ENCODE measurements around the gene LRP8. TPM values are rescaled to one million over a fixed set of nuclear protein-coding genes. Genes with fewer than 3 reads are reported as not detected.
A peak's percentile ranks its signal among the peaks of the same experiment; 100 is the strongest.

Gene LRP8
- total RNA-seq, 1 experiment from 2014 or later = 69.5 TPM

DNA sequence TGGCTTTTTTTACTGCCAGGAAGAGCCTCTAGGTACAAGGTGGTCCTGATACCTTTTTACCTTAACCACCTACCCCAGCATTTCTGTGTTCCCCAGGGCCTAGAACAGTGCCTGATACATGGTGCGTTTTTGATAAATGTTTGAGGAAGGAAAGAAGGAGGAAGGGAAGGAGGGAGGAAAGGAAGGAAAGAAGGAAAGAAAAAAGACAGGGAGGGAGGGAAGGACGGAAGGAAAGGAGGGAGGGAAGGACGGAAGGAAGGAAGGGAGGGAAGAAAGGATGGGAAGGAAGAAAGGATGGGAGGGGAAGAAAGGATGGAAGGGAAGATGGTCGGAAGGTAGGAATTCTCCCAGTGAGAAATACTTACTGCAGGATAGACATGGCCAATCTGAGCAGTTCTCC lies 77.5 kb downstream of the LRP8 start (continued):
- TF ChIP-seq, protein P1, sequence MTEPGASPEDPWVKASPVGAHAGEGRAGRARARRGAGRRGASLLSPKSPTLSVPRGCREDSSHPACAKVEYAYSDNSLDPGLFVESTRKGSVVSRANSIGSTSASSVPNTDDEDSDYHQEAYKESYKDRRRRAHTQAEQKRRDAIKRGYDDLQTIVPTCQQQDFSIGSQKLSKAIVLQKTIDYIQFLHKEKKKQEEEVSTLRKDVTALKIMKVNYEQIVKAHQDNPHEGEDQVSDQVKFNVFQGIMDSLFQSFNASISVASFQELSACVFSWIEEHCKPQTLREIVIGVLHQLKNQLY (CRISPR knock-in tag; IDR thresholded peaks at IDR 0.05) = no peak
- TF ChIP-seq JAZF1 (CRISPR knock-in tag; IDR thresholded peaks at IDR 0.05) = no peak
- TF ChIP-seq ATF1 (CRISPR knock-in tag; IDR thresholded peaks at IDR 0.05) = no peak
- TF ChIP-seq, protein P2, sequence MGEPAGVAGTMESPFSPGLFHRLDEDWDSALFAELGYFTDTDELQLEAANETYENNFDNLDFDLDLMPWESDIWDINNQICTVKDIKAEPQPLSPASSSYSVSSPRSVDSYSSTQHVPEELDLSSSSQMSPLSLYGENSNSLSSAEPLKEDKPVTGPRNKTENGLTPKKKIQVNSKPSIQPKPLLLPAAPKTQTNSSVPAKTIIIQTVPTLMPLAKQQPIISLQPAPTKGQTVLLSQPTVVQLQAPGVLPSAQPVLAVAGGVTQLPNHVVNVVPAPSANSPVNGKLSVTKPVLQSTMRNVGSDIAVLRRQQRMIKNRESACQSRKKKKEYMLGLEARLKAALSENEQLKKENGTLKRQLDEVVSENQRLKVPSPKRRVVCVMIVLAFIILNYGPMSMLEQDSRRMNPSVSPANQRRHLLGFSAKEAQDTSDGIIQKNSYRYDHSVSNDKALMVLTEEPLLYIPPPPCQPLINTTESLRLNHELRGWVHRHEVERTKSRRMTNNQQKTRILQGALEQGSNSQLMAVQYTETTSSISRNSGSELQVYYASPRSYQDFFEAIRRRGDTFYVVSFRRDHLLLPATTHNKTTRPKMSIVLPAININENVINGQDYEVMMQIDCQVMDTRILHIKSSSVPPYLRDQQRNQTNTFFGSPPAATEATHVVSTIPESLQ (CRISPR knock-in tag; IDR thresholded peaks at IDR 0.05) = no peak
- TF ChIP-seq CBFB (CRISPR knock-in tag; IDR thresholded peaks at IDR 0.05; ENCODE audit: low read depth) = no peak
- TF ChIP-seq RELA (CRISPR knock-in tag; IDR thresholded peaks at IDR 0.05; ENCODE audit: borderline replicate concordance) = no peak
- no peak for TF ChIP-seq NR3C1 (CRISPR knock-in tag; conservative IDR thresholded peaks at IDR 0.05; ENCODE audit: low read depth)

DNA sequence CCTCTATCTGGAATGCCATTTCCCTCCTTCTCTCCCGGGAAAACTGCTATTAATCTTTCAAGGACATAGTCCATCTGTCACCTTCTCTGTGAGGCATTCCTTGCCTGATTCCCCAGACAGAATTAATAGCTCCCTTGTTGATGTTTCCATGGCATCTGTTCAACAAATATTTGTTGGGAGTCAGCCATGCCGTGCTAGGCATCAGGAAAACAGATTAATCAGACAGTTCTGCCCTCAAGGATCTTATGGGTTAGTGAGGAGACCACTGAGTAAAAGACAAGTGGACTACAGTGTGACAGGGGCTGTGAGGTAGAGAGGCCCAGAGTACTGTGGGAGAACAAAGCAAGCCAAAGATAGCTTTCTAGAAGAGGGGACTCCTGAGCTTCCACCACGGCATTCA lies 78.2 kb downstream of the LRP8 start:
- no peak for DNase-seq (ENCODE audit: low spot score)
- ChIA-PET POLR2A (no interaction called here), CTCF (no interaction called here)
- no peaks in the 10 kb centered on the region for H3K27me3 Mint-ChIP-seq (ENCODE audit: low read depth)
- no peaks in the 10 kb centered on the region for H3K9me3 Mint-ChIP-seq
- no peak overlapping the region for H3K4me3 Mint-ChIP-seq
- no peak overlapping the region for H3K27ac Mint-ChIP-seq
- TF ChIP-seq GTF2I (CRISPR knock-in tag; conservative IDR thresholded peaks at IDR 0.05) = no peak
- TF ChIP-seq, protein P3, sequence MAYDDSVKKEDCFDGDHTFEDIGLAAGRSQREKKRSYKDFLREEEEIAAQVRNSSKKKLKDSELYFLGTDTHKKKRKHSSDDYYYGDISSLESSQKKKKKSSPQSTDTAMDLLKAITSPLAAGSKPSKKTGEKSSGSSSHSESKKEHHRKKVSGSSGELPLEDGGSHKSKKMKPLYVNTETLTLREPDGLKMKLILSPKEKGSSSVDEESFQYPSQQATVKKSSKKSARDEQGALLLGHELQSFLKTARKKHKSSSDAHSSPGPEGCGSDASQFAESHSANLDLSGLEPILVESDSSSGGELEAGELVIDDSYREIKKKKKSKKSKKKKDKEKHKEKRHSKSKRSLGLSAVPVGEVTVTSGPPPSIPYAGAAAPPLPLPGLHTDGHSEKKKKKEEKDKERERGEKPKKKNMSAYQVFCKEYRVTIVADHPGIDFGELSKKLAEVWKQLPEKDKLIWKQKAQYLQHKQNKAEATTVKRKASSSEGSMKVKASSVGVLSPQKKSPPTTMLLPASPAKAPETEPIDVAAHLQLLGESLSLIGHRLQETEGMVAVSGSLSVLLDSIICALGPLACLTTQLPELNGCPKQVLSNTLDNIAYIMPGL (CRISPR knock-in tag; IDR thresholded peaks at IDR 0.05) = no peak
- TF ChIP-seq, protein P4, sequence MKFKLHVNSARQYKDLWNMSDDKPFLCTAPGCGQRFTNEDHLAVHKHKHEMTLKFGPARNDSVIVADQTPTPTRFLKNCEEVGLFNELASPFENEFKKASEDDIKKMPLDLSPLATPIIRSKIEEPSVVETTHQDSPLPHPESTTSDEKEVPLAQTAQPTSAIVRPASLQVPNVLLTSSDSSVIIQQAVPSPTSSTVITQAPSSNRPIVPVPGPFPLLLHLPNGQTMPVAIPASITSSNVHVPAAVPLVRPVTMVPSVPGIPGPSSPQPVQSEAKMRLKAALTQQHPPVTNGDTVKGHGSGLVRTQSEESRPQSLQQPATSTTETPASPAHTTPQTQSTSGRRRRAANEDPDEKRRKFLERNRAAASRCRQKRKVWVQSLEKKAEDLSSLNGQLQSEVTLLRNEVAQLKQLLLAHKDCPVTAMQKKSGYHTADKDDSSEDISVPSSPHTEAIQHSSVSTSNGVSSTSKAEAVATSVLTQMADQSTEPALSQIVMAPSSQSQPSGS (CRISPR knock-in tag; IDR thresholded peaks at IDR 0.05; ENCODE audit: borderline replicate concordance, low read depth) = no peak
- no peak for TF ChIP-seq ESRRA (CRISPR knock-in tag; IDR thresholded peaks at IDR 0.05; ENCODE audit: borderline replicate concordance)
- peaks cover 72% of the 10 kb centered on the region for H3K36me3 Mint-ChIP-seq
- no peak for ATAC-seq
- H3K4me1 Mint-ChIP-seq = no peaks in the 10 kb centered on the region

- Mint-ChIP-seq H3K36me3 (peaks cover 54% of the 10 kb centered on the region), H3K4me3 (no peak overlapping the region), H3K27me3 (ENCODE audit: low read depth) (no peaks in the 10 kb centered on the region; the same call in 1 of the 2 replicates), H3K4me1 (no peaks in the 10 kb centered on the region), H3K27ac (no peak overlapping the region), H3K9me3 (no peaks in the 10 kb centered on the region)
- TF ChIP-seq GABPB1 (CRISPR knock-in tag; IDR thresholded peaks at IDR 0.05) (no peak), MXD4 (CRISPR knock-in tag; IDR thresholded peaks at IDR 0.05; ENCODE audit: borderline replicate concordance) (no peak)
- DNase-seq (ENCODE audit: low spot score) = no peak
- ChIA-PET POLR2A (no interaction called here), CTCF (no interaction called here)
- no peak for ATAC-seq
These were observed 81.4 kb downstream of the LRP8 start for GRCh38 chr1:53246261-53247134.

DNA sequence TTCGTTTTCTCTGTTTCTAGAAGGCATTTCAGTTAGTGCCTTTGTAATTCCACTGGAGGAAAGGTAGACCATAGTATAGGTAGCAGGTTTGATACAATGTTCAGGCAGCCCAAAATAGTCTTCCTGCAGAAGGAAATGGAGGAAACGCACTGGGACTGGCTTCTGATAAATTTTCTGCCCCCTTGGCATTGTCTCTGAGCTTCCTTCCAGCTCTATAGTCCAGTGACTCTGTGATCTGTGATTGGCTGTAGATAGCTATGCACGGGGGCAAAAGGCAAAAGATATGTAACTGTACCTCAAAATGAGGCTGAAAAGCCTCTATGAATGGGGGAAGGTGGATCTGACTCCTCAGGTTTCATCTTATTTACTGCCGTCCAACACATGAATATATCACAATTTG lies 83.7 kb downstream of the LRP8 start:
- CTCF ChIA-PET = no interaction called here
- Mint-ChIP-seq H3K4me1 (peaks cover under 1% of the 10 kb centered on the region), H3K27ac (peak overlapping the region; percentile 12; the same call in 1 of the 2 replicates)
- TF ChIP-seq AFF4 (CRISPR knock-in tag; IDR thresholded peaks at IDR 0.05; ENCODE audit: borderline replicate concordance) (no peak), EMX1 (CRISPR knock-in tag; IDR thresholded peaks at IDR 0.05) (no peak), SP1 (CRISPR knock-in tag; conservative IDR thresholded peaks at IDR 0.05) (no peak)

More for the DNA sequence above, 83.7 kb downstream of the LRP8 start:
- DNase-seq (ENCODE audit: low spot score) (no peak), ATAC-seq (no peak)
- Mint-ChIP-seq H3K4me3 (no peak overlapping the region), H3K9me3 (no peaks in the 10 kb centered on the region), H3K27me3 (ENCODE audit: low read depth) (peaks cover 7% of the 10 kb centered on the region), H3K36me3 (peaks cover 33% of the 10 kb centered on the region)
- POLR2A ChIA-PET = no interaction called here
